ENCODE results near the gene MAPK10.

GRCh38 chr4:86344127-86344526, 15.7 kb downstream of the MAPK10 start:
- TF ChIP-seq, protein P1, sequence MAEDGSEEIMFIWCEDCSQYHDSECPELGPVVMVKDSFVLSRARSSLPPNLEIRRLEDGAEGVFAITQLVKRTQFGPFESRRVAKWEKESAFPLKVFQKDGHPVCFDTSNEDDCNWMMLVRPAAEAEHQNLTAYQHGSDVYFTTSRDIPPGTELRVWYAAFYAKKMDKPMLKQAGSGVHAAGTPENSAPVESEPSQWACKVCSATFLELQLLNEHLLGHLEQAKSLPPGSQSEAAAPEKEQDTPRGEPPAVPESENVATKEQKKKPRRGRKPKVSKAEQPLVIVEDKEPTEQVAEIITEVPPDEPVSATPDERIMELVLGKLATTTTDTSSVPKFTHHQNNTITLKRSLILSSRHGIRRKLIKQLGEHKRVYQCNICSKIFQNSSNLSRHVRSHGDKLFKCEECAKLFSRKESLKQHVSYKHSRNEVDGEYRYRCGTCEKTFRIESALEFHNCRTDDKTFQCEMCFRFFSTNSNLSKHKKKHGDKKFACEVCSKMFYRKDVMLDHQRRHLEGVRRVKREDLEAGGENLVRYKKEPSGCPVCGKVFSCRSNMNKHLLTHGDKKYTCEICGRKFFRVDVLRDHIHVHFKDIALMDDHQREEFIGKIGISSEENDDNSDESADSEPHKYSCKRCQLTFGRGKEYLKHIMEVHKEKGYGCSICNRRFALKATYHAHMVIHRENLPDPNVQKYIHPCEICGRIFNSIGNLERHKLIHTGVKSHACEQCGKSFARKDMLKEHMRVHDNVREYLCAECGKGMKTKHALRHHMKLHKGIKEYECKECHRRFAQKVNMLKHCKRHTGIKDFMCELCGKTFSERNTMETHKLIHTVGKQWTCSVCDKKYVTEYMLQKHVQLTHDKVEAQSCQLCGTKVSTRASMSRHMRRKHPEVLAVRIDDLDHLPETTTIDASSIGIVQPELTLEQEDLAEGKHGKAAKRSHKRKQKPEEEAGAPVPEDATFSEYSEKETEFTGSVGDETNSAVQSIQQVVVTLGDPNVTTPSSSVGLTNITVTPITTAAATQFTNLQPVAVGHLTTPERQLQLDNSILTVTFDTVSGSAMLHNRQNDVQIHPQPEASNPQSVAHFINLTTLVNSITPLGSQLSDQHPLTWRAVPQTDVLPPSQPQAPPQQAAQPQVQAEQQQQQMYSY (CRISPR knock-in tag; IDR thresholded peaks at IDR 0.05): no peak
- TF ChIP-seq BACH1 (IDR thresholded peaks at IDR 0.05; ENCODE audit: borderline replicate concordance) (no peak), BMI1 (IDR thresholded peaks at IDR 0.05; ENCODE audit: borderline replicate concordance) (no peak)
- TF ChIP-seq, protein P2, sequence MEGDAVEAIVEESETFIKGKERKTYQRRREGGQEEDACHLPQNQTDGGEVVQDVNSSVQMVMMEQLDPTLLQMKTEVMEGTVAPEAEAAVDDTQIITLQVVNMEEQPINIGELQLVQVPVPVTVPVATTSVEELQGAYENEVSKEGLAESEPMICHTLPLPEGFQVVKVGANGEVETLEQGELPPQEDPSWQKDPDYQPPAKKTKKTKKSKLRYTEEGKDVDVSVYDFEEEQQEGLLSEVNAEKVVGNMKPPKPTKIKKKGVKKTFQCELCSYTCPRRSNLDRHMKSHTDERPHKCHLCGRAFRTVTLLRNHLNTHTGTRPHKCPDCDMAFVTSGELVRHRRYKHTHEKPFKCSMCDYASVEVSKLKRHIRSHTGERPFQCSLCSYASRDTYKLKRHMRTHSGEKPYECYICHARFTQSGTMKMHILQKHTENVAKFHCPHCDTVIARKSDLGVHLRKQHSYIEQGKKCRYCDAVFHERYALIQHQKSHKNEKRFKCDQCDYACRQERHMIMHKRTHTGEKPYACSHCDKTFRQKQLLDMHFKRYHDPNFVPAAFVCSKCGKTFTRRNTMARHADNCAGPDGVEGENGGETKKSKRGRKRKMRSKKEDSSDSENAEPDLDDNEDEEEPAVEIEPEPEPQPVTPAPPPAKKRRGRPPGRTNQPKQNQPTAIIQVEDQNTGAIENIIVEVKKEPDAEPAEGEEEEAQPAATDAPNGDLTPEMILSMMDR (IDR thresholded peaks at IDR 0.05 in 2 of 3, conservative IDR thresholded peaks at IDR 0.05 in 1 of 3; ENCODE audit: control insufficient read depth in 2 of 3, extremely low read depth in 1 of 3, insufficient read depth in 1 of 3, low read depth in 3 of 3, low read length in 3 of 3): no peak

All from GM12878 (cell line).